HepG2 (cell line): ENCODE results near the gene KIF23. TPM values are rescaled to one million over a fixed set of nuclear protein-coding genes. Genes with fewer than 3 reads are reported as not detected.

ENCODE experiments used
- BORCS8-MEF2B ChIP-seq: sonication (generic); formaldehyde crosslinking; IDR thresholded peaks from 2 replicates; pipeline ENCODE4 v1.8.0; 2022; ENCODE audit warnings: mild to moderate bottlenecking, missing genetic modification reagents
- ESRRA ChIP-seq: sonication (generic); formaldehyde crosslinking; IDR thresholded peaks from 2 replicates; pipeline ENCODE4 v1.5.1; 2020; ENCODE audit warnings: mild to moderate bottlenecking, low read depth, missing genetic modification reagents
- GABPB1 ChIP-seq: IDR thresholded peaks from 2 replicates; pipeline ENCODE4 v1.6.1; 2016; ENCODE audit warnings: mild to moderate bottlenecking, missing genetic modification reagents, moderate library complexity, missing compliant biosample characterization
- GATAD1 ChIP-seq: IDR thresholded peaks from 2 replicates; pipeline ENCODE4 v1.6.1; 2016; ENCODE audit warnings: missing genetic modification reagents, missing compliant biosample characterization
- HNRNPLL ChIP-seq: fragments of 200-400 bp; formaldehyde crosslinking; IDR thresholded peaks from 2 replicates; pipeline ENCODE4 v1.6.1; 2017; ENCODE audit warnings: mild to moderate bottlenecking, low read depth, low read length; ENCODE audit not compliant: poor library complexity, severe bottlenecking
- NBN ChIP-seq: fragments of 450-650 bp; conservative IDR thresholded peaks from 2 replicates; pipeline ENCODE4 v1.6.1; 2017
- NFE2L1 ChIP-seq: sonication (generic); formaldehyde crosslinking; IDR thresholded peaks from 2 replicates; pipeline ENCODE4 v1.4.0; 2020; ENCODE audit warnings: missing genetic modification reagents, mild to moderate bottlenecking, borderline replicate concordance
- RAD51 ChIP-seq: fragments of 450-650 bp; IDR thresholded peaks from 2 replicates; pipeline ENCODE4 v1.6.1; 2016; ENCODE audit warnings: borderline replicate concordance
- TEAD2 ChIP-seq: sonication (generic); formaldehyde crosslinking; IDR thresholded peaks from 2 replicates; pipeline ENCODE4 v1.9.0; 2021; ENCODE audit warnings: missing genetic modification reagents
- ZBTB34 ChIP-seq: sonication (generic); formaldehyde crosslinking; IDR thresholded peaks from 2 replicates; pipeline ENCODE4 v1.8.0; 2022; ENCODE audit warnings: mild to moderate bottlenecking, missing genetic modification reagents
- ZHX2 ChIP-seq, 2 experiments: sonication (generic) in 1 of 2; formaldehyde crosslinking in 1 of 2; IDR thresholded peaks; 2 replicates each; pipeline versions ENCODE4 v1.6.1 to v1.9.0; 2014 to 2022; ENCODE audit warnings: antibody characterized with exemption in 1 of 2, borderline replicate concordance in 1 of 2, inconsistent platforms in 1 of 2, low read depth in 1 of 2, missing genetic modification reagents in 1 of 2
- ZNF124 ChIP-seq: sonication (generic); formaldehyde crosslinking; IDR thresholded peaks from 2 replicates; pipeline ENCODE4 v1.4.0; 2020; ENCODE audit warnings: missing genetic modification reagents
- ZNF276 ChIP-seq: sonication (generic); formaldehyde crosslinking; IDR thresholded peaks from 2 replicates; pipeline ENCODE4 v1.4.0; 2020; ENCODE audit warnings: mild to moderate bottlenecking, low read depth, missing genetic modification reagents
- ZNF333 ChIP-seq: sonication (generic); formaldehyde crosslinking; IDR thresholded peaks from 2 replicates; pipeline ENCODE4 v1.4.0; 2020; ENCODE audit warnings: mild to moderate bottlenecking, missing genetic modification reagents, borderline replicate concordance
- ZNF441 ChIP-seq: sonication (generic); formaldehyde crosslinking; IDR thresholded peaks from 2 replicates; pipeline ENCODE4 v1.7.0; 2021; ENCODE audit warnings: missing genetic modification reagents, borderline replicate concordance
- ZNF597 ChIP-seq: sonication (generic); formaldehyde crosslinking; IDR thresholded peaks from 2 replicates; pipeline ENCODE4 v1.5.0; 2020; ENCODE audit warnings: missing genetic modification reagents
- ZSCAN5A ChIP-seq: sonication (generic); formaldehyde crosslinking; IDR thresholded peaks from 2 replicates; pipeline ENCODE4 v1.8.0; 2022; ENCODE audit warnings: mild to moderate bottlenecking, missing genetic modification reagents, borderline replicate concordance
- polyA plus RNA-seq, 8 experiments: library from polyadenylated mRNA; depleted of rRNA in 3 of 8; stranded (reverse) in 7 of 8; unstranded in 1 of 8; fragments of >200 nt; fragmentation: Illumina TruSeq in 4 of 8; extraction: Trizol in 4 of 8; gene quantifications; 2 replicates each; pipeline versions ENCODE4 v1.2.1 to v1.2.3, GENCODE V29; 2011 to 2016; ENCODE audit warnings: low read depth in 4 of 8, missing spikeins in 1 of 8, mixed read lengths in 1 of 8; ENCODE audit not compliant: insufficient read depth in 1 of 8
- total RNA-seq, 5 experiments: library from RNA; depleted of rRNA; stranded (reverse); fragments of >200 nt; fragmentation: Illumina TruSeq; extraction: Trizol; gene quantifications; 2 replicates each; pipeline ENCODE4 v1.2.3, GENCODE V29; 2016; ENCODE audit warnings: low read depth in 1 of 5

The KIF23 gene
- total and polyA plus RNA-seq, 2 of the 13 experiments (the other 11 are each of a cell fraction or from before 2014, with no cell fraction given) = 11.3 to 38.1 TPM

- TF ChIP-seq ZSCAN5A (CRISPR knock-in tag) = no peak
- TF ChIP-seq GABPB1 (CRISPR knock-in tag) = peak; percentile 83
- no peak for TF ChIP-seq ZBTB34 (CRISPR knock-in tag)
- peak; percentile 73 for TF ChIP-seq GATAD1 (CRISPR knock-in tag)
- no peak for TF ChIP-seq ZNF333 (CRISPR knock-in tag)
- TF ChIP-seq NFE2L1 (CRISPR knock-in tag) = no peak
- no peak for TF ChIP-seq NBN
- no peak for TF ChIP-seq TEAD2 (CRISPR knock-in tag)
- TF ChIP-seq ZNF276 = no peak
- no peak for TF ChIP-seq ZNF597 (CRISPR knock-in tag)
- TF ChIP-seq BORCS8-MEF2B (CRISPR knock-in tag) = peak; percentile 72
- 0 out of 2 replicates have a peak, but pooled peaks have one; percentile 28 for TF ChIP-seq ESRRA (CRISPR knock-in tag)
- no peak for TF ChIP-seq ZNF124 (CRISPR knock-in tag)
- no peak for TF ChIP-seq RAD51
- no peak for TF ChIP-seq ZHX2 (IDR thresholded peaks at IDR 0.05; ENCODE audit: low read depth)
- no peak for TF ChIP-seq ZHX2 (CRISPR knock-in tag; IDR thresholded peaks at IDR 0.05; ENCODE audit: borderline replicate concordance)
- TF ChIP-seq ZNF441 (CRISPR knock-in tag) = peak; percentile 84
- peak; percentile 86 for TF ChIP-seq HNRNPLL
Observed at GRCh38 chr15:69462493-69463181, 48.5 kb downstream of the KIF23 start (continued).
